Prostate gland (tissue), 2 donors: Measurements from ENCODE around the gene MRPL16. TPM values are rescaled to one million over a fixed set of nuclear protein-coding genes. Genes with fewer than 3 reads are reported as not detected.

ENCODE experiments used
- DNase-seq: peaks from one replicate; pipeline ENCODE4 v3.0.0-alpha.2; 2019; ENCODE audit warnings: low spot score
- H3K27ac ChIP-seq, 2 donors: fragments of 200-600 bp; sonication (generic); 2 replicates each; pipeline ENCODE4 v1.5.1; 2017 to 2019
- H3K27me3 ChIP-seq: fragments of 200-600 bp; sonication (generic); replicated peaks from 2 replicates; pipeline ENCODE4 v1.5.1; 2019; ENCODE audit not compliant: insufficient read depth
- H3K36me3 ChIP-seq, 2 donors: fragments of 200-600 bp; sonication (generic); 1 replicate in 1 of 2; 2 replicates in 1 of 2; pipeline versions ENCODE4 v1.5.1 to v1.8.1; 2017 to 2019
- H3K4me1 ChIP-seq: fragments of 200-600 bp; sonication (generic); replicated peaks from 2 replicates; pipeline ENCODE4 v1.5.1; 2019
- H3K4me3 ChIP-seq, 2 donors: fragments of 200-600 bp; sonication (generic); 2 replicates each; pipeline ENCODE4 v1.5.1; 2017 to 2019
- H3K9me3 ChIP-seq: fragments of 200-600 bp; sonication (generic); 2 replicates; pipeline ENCODE4 v1.5.1; 2017
- CTCF ChIP-seq, 4 experiments: fragments of 200-600 bp in 2 of 4; fragments of 450-650 bp in 2 of 4; sonication (generic) in 2 of 4; IDR thresholded peaks; 1 replicate in 3 of 4; 2 replicates in 1 of 4; pipeline ENCODE4 v1.5.1; 2016 to 2019; ENCODE audit warnings: antibody characterized with exemption in 4 of 4, mild to moderate bottlenecking in 2 of 4, moderate library complexity in 2 of 4
- POLR2A ChIP-seq: fragments of 450-650 bp; IDR thresholded peaks from one replicate; pipeline ENCODE4 v1.6.1; 2016; ENCODE audit warnings: antibody characterized with exemption, mild to moderate bottlenecking
- POLR2AphosphoS5 ChIP-seq: sonication (generic); formaldehyde crosslinking; IDR thresholded peaks from one replicate; pipeline ENCODE4 v1.6.1; 2017; ENCODE audit warnings: antibody characterized with exemption
- WGBS: methylation state at CpG from one replicate; pipeline ENCODE4 v1.1.5; 2018; 5-methylcytosine and 5-hydroxymethylcytosine counted together
- intact Hi-C: fragments of 100-400 bp; cut with DNase I; formaldehyde crosslinking; loops from one replicate; pipeline ENCODE4 v1.14.2; 2022
- total RNA-seq, 2 donors: library from RNA; depleted of rRNA; stranded (reverse); fragments of >200 nt; gene quantifications; one replicate each; pipeline ENCODE4 v1.1.0, GENCODE V29; 2016

The MRPL16 gene
- total RNA-seq, 2 donors from 2014 or later = 38.3 to 97.6 TPM

- H3K36me3 ChIP-seq = no peaks in the 10 kb centered on the region
- no peak for DNase-seq
- TF ChIP-seq CTCF (IDR thresholded peaks at IDR 0.05) = no peak
- TF ChIP-seq POLR2A = no peak
- no peak for TF ChIP-seq POLR2AphosphoS5
- no peak overlapping the region for H3K27ac ChIP-seq
- WGBS = 84% methylated on average over 4 of the region's 4 CpGs
- H3K9me3 ChIP-seq = no peaks in the 10 kb centered on the region
- intact Hi-C loops = no loop called here
- H3K27me3 ChIP-seq = no peaks in the 10 kb centered on the region
- no peak overlapping the region for H3K4me3 ChIP-seq
- peaks cover 2% of the 10 kb centered on the region for H3K4me1 ChIP-seq
Observed at GRCh38 chr11:59783632-59784090, 26.9 kb downstream of the MRPL16 start.

GRCh38 chr11:59782080-59782479, 28.5 kb downstream of the MRPL16 start:
- intact Hi-C loops = no loop called here
- H3K9me3 ChIP-seq = no peaks in the 10 kb centered on the region
- no peak overlapping the region for H3K4me3 ChIP-seq
- no peaks in the 10 kb centered on the region for H3K36me3 ChIP-seq
- WGBS = 90% methylated on average over 2 of the region's 2 CpGs
- no peak overlapping the region for H3K27ac ChIP-seq
- TF ChIP-seq POLR2AphosphoS5 (no peak), CTCF (IDR thresholded peaks at IDR 0.05) (no peak), POLR2A (no peak)
- H3K4me1 ChIP-seq = peaks cover 2% of the 10 kb centered on the region
- no peak for DNase-seq
- H3K27me3 ChIP-seq = no peaks in the 10 kb centered on the region

GRCh38 chr11:59779487-59779886, 31.1 kb downstream of the MRPL16 start:
- Histone ChIP-seq H3K9me3 (no peaks in the 10 kb centered on the region), H3K36me3 (no peaks in the 10 kb centered on the region), H3K4me1 (peaks cover 3% of the 10 kb centered on the region), H3K4me3 (no peak overlapping the region), H3K27me3 (no peaks in the 10 kb centered on the region), H3K27ac (no peak overlapping the region)
- 46% methylated on average over 1 of the region's 1 CpG for WGBS
- intact Hi-C loops = no loop called here
- no peak for DNase-seq
- no peak for TF ChIP-seq POLR2A
- no peak for TF ChIP-seq POLR2AphosphoS5
- no peak for TF ChIP-seq CTCF (IDR thresholded peaks at IDR 0.05)

GRCh38 chr11:59778122-59778521, 32.5 kb downstream of the MRPL16 start:
- DNase-seq = no peak
- Histone ChIP-seq H3K9me3 (no peaks in the 10 kb centered on the region), H3K27ac (no peak overlapping the region), H3K4me3 (no peak overlapping the region), H3K36me3 (no peaks in the 10 kb centered on the region), H3K27me3 (no peaks in the 10 kb centered on the region), H3K4me1 (peaks cover 3% of the 10 kb centered on the region)
- intact Hi-C loops = no loop called here
- 88% methylated on average over 2 of the region's 2 CpGs for WGBS
- TF ChIP-seq CTCF (IDR thresholded peaks at IDR 0.05) (no peak), POLR2AphosphoS5 (no peak), POLR2A (no peak)

- no peak overlapping the region for H3K4me3 ChIP-seq
- TF ChIP-seq POLR2AphosphoS5 (no peak), POLR2A (no peak), CTCF (IDR thresholded peaks at IDR 0.05) (no peak)
- 89% methylated on average over 5 of the region's 5 CpGs for WGBS
- no peaks in the 10 kb centered on the region for H3K36me3 ChIP-seq
- no peaks in the 10 kb centered on the region for H3K27me3 ChIP-seq
- no peak overlapping the region for H3K27ac ChIP-seq
- no peaks in the 10 kb centered on the region for H3K9me3 ChIP-seq
- DNase-seq = no peak
- intact Hi-C loops = no loop called here
- peaks cover 3% of the 10 kb centered on the region for H3K4me1 ChIP-seq
Observed at GRCh38 chr11:59777104-59777503, 33.5 kb downstream of the MRPL16 start.
